SK-N-MC (cell line): Measurements from ENCODE around the gene ELFN1.

Experiments
- EZH2 ChIP-seq: fragments of 200-600 bp; sonication (generic); IDR thresholded peaks from one replicate; pipeline ENCODE4 v1.6.1; 2017; ENCODE audit warnings: antibody characterized with exemption
- FOXP2 ChIP-seq: optimal IDR thresholded peaks from 2 replicates; pipeline ENCODE3; 2011; ENCODE audit warnings: mild to moderate bottlenecking, moderate library complexity; ENCODE audit not compliant: insufficient read depth; ENCODE audit errors: extremely low read length, control extremely low read depth
- POLR2AphosphoS5 ChIP-seq: IDR thresholded peaks from 2 replicates; pipeline ENCODE4 v1.6.1; 2012; ENCODE audit warnings: mild to moderate bottlenecking, low read depth, low read length, borderline replicate concordance

- TF ChIP-seq POLR2AphosphoS5 (no peak), EZH2 (no peak), FOXP2 (no peak)
These were observed 6.5 kb downstream of the ELFN1 start for GRCh38 chr7:1676550-1677078.
